ENCODE measurements around the gene EPB41L1.

- no peak for TF ChIP-seq CTCF (conservative IDR thresholded peaks at IDR 0.05)
- no peak for TF ChIP-seq ZFX (IDR thresholded peaks at IDR 0.05)
Measured at GRCh38 chr20:36213362-36213761, 58.8 kb downstream of the EPB41L1 start.
